B cell (primary cell): ENCODE data around the gene PTPN11. TPM values are rescaled to one million over a fixed set of nuclear protein-coding genes. Genes with fewer than 3 reads are reported as not detected.

ENCODE experiments used
- ATAC-seq: fragments of 200-7000 bp; cut with Tn5 transposase; one replicate; pipeline ENCODE4 v1.10.0; 2021; ENCODE audit warnings: low read depth, mild to moderate bottlenecking, moderate number of reproducible peaks, moderate library complexity
- CTCF ChIA-PET: fragments of 350-600 bp; sonication (Branson Sonifier 250); formaldehyde crosslinking; loops from one replicate; lab custom pipeline; 2021; ENCODE audit warnings: antibody characterized with exemption, inconsistent platforms; lab: Charles Lee
- POLR2A ChIA-PET: fragments of 350-600 bp; sonication (Branson Sonifier 250); formaldehyde crosslinking; loops from one replicate; lab custom pipeline; 2021; ENCODE audit warnings: antibody characterized with exemption; lab: Charles Lee
- DNase-seq: peaks from one replicate; pipeline ENCODE4 v3.0.0; 2013
- H2AFZ ChIP-seq: 2 replicates; pipeline ENCODE4 v1.6.1; 2012; ENCODE audit warnings: mild to moderate bottlenecking, low read depth, low read length; ENCODE audit not compliant: insufficient read depth, poor library complexity, severe bottlenecking
- H3K27ac ChIP-seq, 2 donors: 1 replicate in 1 of 2; 2 replicates in 1 of 2; pipeline ENCODE4 v1.5.1; 2012 to 2013; ENCODE audit warnings: low read length in 2 of 2, mild to moderate bottlenecking in 2 of 2, moderate library complexity in 1 of 2
- H3K27me3 ChIP-seq, 4 experiments: fragments of 200-600 bp in 1 of 4; sonication (generic) in 1 of 4; replicated peaks in 1 of 4; 1 replicate in 2 of 4; 2 replicates in 2 of 4; pipeline versions ENCODE4 v1.6.1 to v1.7.0; 2013 to 2016; ENCODE audit warnings: low read length in 3 of 4, mild to moderate bottlenecking in 2 of 4, mixed read lengths in 1 of 4, moderate library complexity in 1 of 4; ENCODE audit not compliant: insufficient read depth in 4 of 4, control insufficient read depth in 3 of 4; ENCODE audit errors: control extremely low read depth in 1 of 4
- H3K36me3 ChIP-seq, 2 experiments: replicated peaks in 1 of 2; 1 replicate in 1 of 2; 2 replicates in 1 of 2; pipeline versions ENCODE4 v1.6.1 to v1.7.1; 2013; ENCODE audit warnings: low read length in 1 of 2; ENCODE audit not compliant: insufficient read depth in 2 of 2, control insufficient read depth in 1 of 2; ENCODE audit errors: control extremely low read depth in 1 of 2, extremely low read depth in 1 of 2
- H3K4me1 ChIP-seq, 2 donors: fragments of 200-600 bp in 1 of 2; sonication (generic) in 1 of 2; 1 replicate in 1 of 2; 2 replicates in 1 of 2; pipeline versions ENCODE4 v1.5.1 to v1.6.1; 2013 to 2017; ENCODE audit warnings: low read length in 2 of 2; ENCODE audit not compliant: control insufficient read depth in 2 of 2, insufficient read depth in 2 of 2
- H3K4me2 ChIP-seq: replicated peaks from 2 replicates; pipeline ENCODE3; 2012; ENCODE audit warnings: mild to moderate bottlenecking, low read depth, low read length; ENCODE audit not compliant: poor library complexity, severe bottlenecking
- H3K4me3 ChIP-seq, 5 experiments: fragments of 200-600 bp in 1 of 5; sonication (generic) in 1 of 5; 1 replicate in 3 of 5; 2 replicates in 2 of 5; pipeline versions ENCODE4 v1.5.1 to v1.7.0; 2011 to 2016; ENCODE audit warnings: low read length in 4 of 5, mild to moderate bottlenecking in 4 of 5, low read depth in 2 of 5, control low read depth in 1 of 5, moderate library complexity in 1 of 5; ENCODE audit not compliant: insufficient read depth in 1 of 5; ENCODE audit errors: control extremely low read depth in 1 of 5, extremely low read depth in 1 of 5
- H3K79me2 ChIP-seq: fragments of 200-600 bp; sonication (generic); one replicate; pipeline ENCODE4 v1.6.0; 2016; ENCODE audit warnings: low read length; ENCODE audit not compliant: control insufficient read depth, insufficient read depth
- H3K9ac ChIP-seq: fragments of 200-600 bp; sonication (generic); 2 replicates; pipeline ENCODE4 v1.6.1; 2017; ENCODE audit warnings: mild to moderate bottlenecking, low read length, moderate library complexity
- H3K9me3 ChIP-seq, 3 donors: one replicate each; pipeline versions ENCODE4 v1.6.1 to v1.7.1; 2013; ENCODE audit warnings: low read length in 2 of 3; ENCODE audit not compliant: control insufficient read depth in 2 of 3, insufficient read depth in 1 of 3; ENCODE audit errors: control extremely low read depth in 1 of 3
- H4K20me1 ChIP-seq: 2 replicates; pipeline ENCODE4 v1.6.0; 2012; ENCODE audit warnings: mild to moderate bottlenecking, low read length; ENCODE audit not compliant: insufficient read depth, control insufficient read depth, poor library complexity, severe bottlenecking
- H3K27ac Mint-ChIP-seq: one replicate; pipeline ENCODE4 v1.8.0; 2021; ENCODE audit warnings: mixed read lengths
- H3K27me3 Mint-ChIP-seq: one replicate; pipeline ENCODE4 v1.8.0; 2021; ENCODE audit warnings: mixed read lengths
- H3K4me1 Mint-ChIP-seq: one replicate; pipeline ENCODE4 v1.8.0; 2021; ENCODE audit warnings: mixed read lengths
- H3K4me3 Mint-ChIP-seq: one replicate; pipeline ENCODE4 v1.8.0; 2021; ENCODE audit warnings: mixed read lengths
- H3K9me3 Mint-ChIP-seq: one replicate; pipeline ENCODE4 v1.8.0; 2022; ENCODE audit warnings: mixed read lengths; ENCODE audit not compliant: insufficient read depth
- EZH2 ChIP-seq: IDR thresholded peaks from 2 replicates; pipeline ENCODE4 v1.6.1; 2012; ENCODE audit warnings: borderline replicate concordance, low read depth, mild to moderate bottlenecking, moderate library complexity, low read length; ENCODE audit not compliant: insufficient read depth, poor library complexity, severe bottlenecking
- WGBS: methylation state at CpG from one replicate; pipeline ENCODE4 v1.1.5; 2013; ENCODE audit warnings: missing lambda C conversion rate; ENCODE audit not compliant: insufficient coverage; 5-methylcytosine and 5-hydroxymethylcytosine counted together
- intact Hi-C: fragments of 100-400 bp; cut with micrococcal nuclease; formaldehyde crosslinking; loops from one replicate; pipeline ENCODE4 v1.10.0; 2022
- polyA plus RNA-seq: library from polyadenylated mRNA; depleted of rRNA; stranded (reverse); fragments of >200 nt; gene quantifications from 2 replicates; pipeline ENCODE4 v1.2.3, GENCODE V29; 2012
- total RNA-seq, 2 donors: library from RNA; stranded (reverse); fragments of 120-200 nt in 1 of 2; gene quantifications; 1 replicate in 1 of 2; 2 replicates in 1 of 2; pipeline versions ENCODE4 v1.2.3 to v1.2.4, GENCODE V29; 2013 to 2022
- TF ChIP-seq, protein P1 (sequence below): fragments of 200-600 bp; IDR thresholded peaks from one replicate; pipeline ENCODE4 v1.8.0; 2022; ENCODE audit warnings: antibody characterized with exemption, mild to moderate bottlenecking

PTPN11 gene
- total and polyA plus RNA-seq, 2 donors (not counting 1 experiment from before 2014, with no cell fraction given): 7.8 to 53.1 TPM

DNA sequence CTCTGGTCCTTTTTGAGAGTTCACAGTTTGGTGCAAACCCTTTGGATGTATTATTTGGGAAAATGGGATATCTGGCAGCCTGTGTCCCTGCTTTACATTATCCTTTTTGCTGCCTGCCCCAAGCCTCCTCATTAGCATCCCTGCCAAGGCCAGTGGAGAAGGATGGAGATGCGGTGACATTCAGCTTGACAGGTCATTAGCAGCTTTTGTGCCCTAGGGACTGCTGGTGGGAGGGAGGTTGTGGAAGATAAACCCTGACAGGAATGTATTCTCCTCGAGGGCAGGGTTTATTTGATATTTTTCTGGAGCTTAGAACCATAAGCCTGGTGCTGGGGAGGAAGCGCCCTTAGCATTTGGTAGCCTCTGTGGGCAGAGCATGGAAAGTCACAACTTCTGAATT, 49.3 kb downstream of the PTPN11 start:
- Histone ChIP-seq H3K27ac (no peak overlapping the region), H3K4me3 (no peak overlapping the region), H3K79me2 (peaks cover 10% of the 10 kb centered on the region), H4K20me1 (no peaks in the 10 kb centered on the region), H2AFZ (no peak overlapping the region), H3K9me3 (no peaks in the 10 kb centered on the region), H3K4me1 (no peaks in the 10 kb centered on the region), H3K9ac (no peak overlapping the region), H3K4me2 (no peak overlapping the region), H3K36me3 (peaks cover 4 to 16% of the 10 kb centered on the region in 2 experiments), H3K27me3 (no peaks in the 10 kb centered on the region)
- H3K9me3 Mint-ChIP-seq: no peaks in the 10 kb centered on the region
- no peak for DNase-seq
- CTCF ChIA-PET: no interaction called here
- WGBS: 100% methylated on average over 3 of the region's 3 CpGs
- no peak for TF ChIP-seq EZH2
- TF ChIP-seq, protein P1, sequence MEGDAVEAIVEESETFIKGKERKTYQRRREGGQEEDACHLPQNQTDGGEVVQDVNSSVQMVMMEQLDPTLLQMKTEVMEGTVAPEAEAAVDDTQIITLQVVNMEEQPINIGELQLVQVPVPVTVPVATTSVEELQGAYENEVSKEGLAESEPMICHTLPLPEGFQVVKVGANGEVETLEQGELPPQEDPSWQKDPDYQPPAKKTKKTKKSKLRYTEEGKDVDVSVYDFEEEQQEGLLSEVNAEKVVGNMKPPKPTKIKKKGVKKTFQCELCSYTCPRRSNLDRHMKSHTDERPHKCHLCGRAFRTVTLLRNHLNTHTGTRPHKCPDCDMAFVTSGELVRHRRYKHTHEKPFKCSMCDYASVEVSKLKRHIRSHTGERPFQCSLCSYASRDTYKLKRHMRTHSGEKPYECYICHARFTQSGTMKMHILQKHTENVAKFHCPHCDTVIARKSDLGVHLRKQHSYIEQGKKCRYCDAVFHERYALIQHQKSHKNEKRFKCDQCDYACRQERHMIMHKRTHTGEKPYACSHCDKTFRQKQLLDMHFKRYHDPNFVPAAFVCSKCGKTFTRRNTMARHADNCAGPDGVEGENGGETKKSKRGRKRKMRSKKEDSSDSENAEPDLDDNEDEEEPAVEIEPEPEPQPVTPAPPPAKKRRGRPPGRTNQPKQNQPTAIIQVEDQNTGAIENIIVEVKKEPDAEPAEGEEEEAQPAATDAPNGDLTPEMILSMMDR: no peak
- H3K4me3 Mint-ChIP-seq: no peak overlapping the region
- POLR2A ChIA-PET: no interaction called here
- peaks cover 4% of the 10 kb centered on the region for H3K4me1 Mint-ChIP-seq
- no peak for ATAC-seq
- H3K27ac Mint-ChIP-seq: no peak overlapping the region
- intact Hi-C loops: no loop called here
- H3K27me3 Mint-ChIP-seq: no peaks in the 10 kb centered on the region

DNA sequence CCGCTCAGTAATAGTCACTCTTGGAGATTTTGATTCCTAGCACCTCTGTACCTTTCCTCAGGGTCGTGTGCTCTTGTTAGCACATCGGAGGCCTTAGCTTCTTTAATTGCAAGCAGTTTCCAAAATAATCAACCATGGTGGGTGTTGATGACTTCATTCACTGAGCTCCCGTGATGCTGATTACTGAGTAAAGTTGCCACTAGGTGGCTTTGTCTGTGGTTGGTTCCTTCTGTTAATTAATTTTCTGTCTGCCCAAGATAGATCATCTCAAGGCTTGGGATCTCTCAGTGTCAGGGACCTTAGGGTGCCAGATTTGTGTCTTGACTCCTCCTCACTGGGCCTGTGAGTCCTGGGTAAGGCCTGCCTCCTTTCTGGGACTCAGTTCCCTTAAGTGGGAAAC, 54.3 kb downstream of the PTPN11 start:
- no CpG with 5 or more reads among the region's 4 CpGs for WGBS
- POLR2A ChIA-PET: no interaction called here
- no peak overlapping the region for H3K4me2 ChIP-seq
- Mint-ChIP-seq H3K4me3 (no peak overlapping the region), H3K27ac (no peak overlapping the region), H3K9me3 (no peaks in the 10 kb centered on the region), H3K4me1 (no peaks in the 10 kb centered on the region), H3K27me3 (no peaks in the 10 kb centered on the region)
- no peaks in the 10 kb centered on the region for H3K9me3 ChIP-seq
- no peak for TF ChIP-seq EZH2
- TF ChIP-seq, protein P1: no peak
- H3K27ac ChIP-seq: no peak overlapping the region
- no peak for DNase-seq
- intact Hi-C loops: no loop called here
- no peak for ATAC-seq
- no peak overlapping the region for H3K4me3 ChIP-seq
- no peaks in the 10 kb centered on the region for H4K20me1 ChIP-seq
- H3K36me3 ChIP-seq: peaks cover 0 to 39% of the 10 kb centered on the region in 2 experiments
- CTCF ChIA-PET: no interaction called here
- no peak overlapping the region for H3K9ac ChIP-seq
- H3K79me2 ChIP-seq: peaks cover 3% of the 10 kb centered on the region
- H2AFZ ChIP-seq: no peak overlapping the region
- H3K4me1 ChIP-seq: no peaks in the 10 kb centered on the region
- H3K27me3 ChIP-seq: no peaks in the 10 kb centered on the region
